CMK (cell line): ENCODE measurements around the gene ZNF846.
"Not testable (repeated sequence)": the region's sequence is repeated elsewhere in the genome, so short reads cannot be mapped to it uniquely, and the experiment has no call there.

Experiments used
- DNase-seq: peaks from one replicate; pipeline ENCODE4 v3.0.0-alpha.2; 2010; ENCODE audit warnings: low read depth

The ZNF846 gene

DNA sequence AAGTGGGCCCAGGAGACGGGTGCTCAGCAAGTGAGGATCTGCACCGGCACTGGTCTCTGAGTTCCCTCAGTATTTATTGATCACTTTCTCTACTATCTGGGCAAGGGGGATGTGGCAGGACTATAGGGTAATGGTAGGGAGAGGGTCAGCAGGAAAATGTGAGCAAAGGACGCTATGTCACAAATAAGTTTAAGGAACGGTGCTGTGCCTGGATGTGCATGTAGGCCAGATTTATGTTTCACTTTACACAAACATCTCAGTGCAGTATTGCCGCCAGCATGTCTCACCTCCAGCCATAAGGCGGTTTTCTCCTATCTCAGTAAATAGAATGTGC lies 15.6 kb upstream of the ZNF846 start:
- not testable (repeated sequence) for DNase-seq

DNA sequence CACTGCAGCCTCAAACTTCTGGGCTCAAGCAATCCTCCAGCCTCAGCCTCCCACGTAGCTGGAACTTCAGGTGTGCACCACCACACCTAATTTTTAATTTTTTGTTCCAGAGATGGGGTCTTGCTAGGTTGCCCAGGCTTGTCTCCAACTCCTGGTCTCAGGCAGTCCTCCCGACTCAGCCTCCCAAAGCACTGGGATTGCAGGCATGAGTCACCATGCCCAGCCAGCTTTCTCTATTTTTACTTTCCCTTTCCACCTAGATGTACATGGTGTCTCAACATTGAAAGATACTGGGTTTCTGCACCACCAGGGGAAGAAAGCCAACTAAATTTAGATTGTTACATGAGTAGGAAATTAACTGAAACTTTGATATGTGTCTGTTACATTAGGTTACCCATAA lies 13.8 kb upstream of the ZNF846 start:
- no peak for DNase-seq

DNA sequence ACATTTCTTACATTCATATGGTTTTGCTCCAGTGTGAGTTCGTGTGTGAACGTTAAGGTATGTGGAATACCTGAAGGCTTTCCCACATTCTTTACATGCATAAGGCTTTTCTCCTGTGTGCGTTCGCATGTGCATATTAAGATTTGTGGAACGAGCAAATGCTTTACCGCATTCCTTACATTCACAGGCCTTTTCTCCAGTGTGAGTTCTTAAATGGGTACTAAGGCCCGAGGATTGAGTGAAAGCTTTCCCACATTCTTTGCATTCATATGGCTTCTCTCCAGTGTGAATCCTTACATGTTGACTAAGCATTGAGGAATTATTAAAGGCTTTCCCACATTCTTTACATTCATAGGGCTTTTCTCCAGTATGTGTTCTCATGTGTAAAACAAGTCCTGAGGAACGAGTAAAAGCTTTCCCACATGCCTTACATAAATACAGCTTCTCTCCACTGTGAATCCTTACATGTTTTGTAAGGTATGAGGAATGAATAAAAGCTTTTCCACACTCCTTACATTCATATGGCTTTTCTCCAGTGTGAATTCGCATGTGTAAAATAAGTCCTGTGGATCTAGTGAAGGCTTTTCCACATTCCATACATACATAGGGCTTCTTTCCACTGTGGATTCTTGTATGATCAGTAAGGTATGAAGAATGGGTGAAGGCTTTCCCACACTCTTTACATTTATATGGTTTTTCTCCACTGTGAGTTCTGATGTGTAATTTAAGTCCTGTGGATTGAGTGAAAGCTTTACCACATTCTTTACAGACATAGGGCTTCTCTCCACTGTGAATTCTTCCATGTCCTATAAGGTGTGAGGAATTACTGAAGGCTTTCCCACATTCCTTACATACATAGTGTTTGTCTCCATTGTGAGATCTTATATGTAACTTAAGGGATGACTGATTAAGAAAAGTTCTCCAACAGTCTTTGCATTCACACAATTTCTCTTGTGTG lies 10.7 kb downstream of the ZNF846 start:
- DNase-seq: no peak

DNA sequence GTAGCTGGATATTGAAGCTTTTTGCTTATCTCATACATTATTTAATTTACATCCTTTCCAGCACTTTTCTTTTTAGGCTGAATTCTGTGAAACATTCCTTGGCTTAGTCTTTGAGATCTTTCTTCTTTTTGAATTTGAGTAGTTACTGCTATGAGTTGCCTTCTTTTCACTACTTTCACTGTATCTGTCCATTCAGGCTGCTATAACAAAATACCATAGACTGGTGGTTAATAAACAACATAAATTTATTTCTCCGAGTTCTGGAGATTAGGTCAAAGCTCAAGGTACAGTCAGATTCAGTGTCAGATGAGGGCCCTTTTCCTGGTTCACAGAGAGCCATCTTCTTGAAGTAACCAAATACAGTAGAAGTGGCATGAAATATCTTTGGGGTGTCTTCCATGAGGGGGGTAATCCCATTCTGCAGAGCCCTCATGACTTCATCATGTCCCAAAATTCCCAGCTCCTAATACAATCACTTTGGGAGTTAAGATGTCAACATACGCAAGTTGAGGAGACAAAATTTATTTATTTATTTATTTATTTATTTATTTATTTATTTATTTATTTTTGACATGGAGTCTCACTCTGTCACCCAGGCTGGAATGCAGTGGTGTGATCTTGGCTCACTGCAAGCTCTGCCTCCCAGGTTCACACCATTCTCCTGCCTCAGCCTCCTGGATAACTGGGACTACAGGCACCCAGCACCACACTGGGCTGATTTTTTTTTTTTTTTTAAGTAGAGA lies 15.7 kb downstream of the ZNF846 start:
- DNase-seq: no peak

GRCh38 chr19:9751446-9751845 lies 17.1 kb downstream of the ZNF846 start:
- DNase-seq: no peak

GRCh38 chr19:9741476-9742171 lies 26.9 kb downstream of the ZNF846 start:
- DNase-seq: no peak

- DNase-seq: no peak
Observed at GRCh38 chr19:9735986-9736385, 32.6 kb downstream of the ZNF846 start.

- DNase-seq: not testable (repeated sequence)
Observed at GRCh38 chr19:9730056-9730455, 38.5 kb downstream of the ZNF846 start.

- DNase-seq: no peak
Observed at GRCh38 chr19:9729162-9729561, 39.4 kb downstream of the ZNF846 start.

GRCh38 chr19:9727644-9728043 lies 40.9 kb downstream of the ZNF846 start:
- DNase-seq: no peak

DNA sequence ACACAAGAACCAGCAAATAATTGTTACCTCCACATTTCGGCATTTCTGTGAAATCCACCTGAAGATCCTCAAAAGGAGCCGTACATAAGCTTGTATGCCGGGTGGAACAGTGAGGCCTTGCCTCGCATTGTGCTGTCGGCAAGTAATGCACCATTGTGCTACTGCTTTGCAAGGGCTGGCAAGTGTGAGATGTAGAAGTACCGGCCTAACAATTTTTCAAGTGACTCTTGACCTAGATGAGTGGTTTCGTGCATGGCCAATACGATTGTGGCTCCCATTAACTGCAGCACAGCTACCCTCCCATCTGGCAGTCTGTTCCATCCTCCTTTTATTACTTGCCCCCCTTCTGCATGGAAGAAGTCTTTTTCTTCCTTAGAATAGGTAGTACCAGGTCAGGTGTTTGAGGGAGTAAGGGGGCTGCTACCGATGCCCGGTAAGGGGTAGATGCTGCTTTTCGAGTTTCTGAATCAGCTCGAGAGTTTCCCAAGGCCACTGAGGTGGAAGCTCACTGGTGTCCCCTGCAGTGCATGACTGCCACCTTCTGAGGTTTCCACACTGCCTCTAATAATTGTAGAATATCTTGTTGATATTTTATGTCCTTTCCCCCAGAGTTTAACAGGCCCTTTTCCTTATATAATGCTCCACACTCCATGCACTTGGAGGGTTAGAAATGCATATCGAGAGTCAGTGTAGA lies 42.9 kb downstream of the ZNF846 start:
- DNase-seq: not testable (repeated sequence)

- no peak for DNase-seq
Observed at GRCh38 chr19:9724157-9724556, 44.4 kb downstream of the ZNF846 start.

- DNase-seq: no peak
Observed at GRCh38 chr19:9721861-9722260, 46.7 kb downstream of the ZNF846 start.

- no peak for DNase-seq
Observed at GRCh38 chr19:9720541-9720940, 48.0 kb downstream of the ZNF846 start.

DNA sequence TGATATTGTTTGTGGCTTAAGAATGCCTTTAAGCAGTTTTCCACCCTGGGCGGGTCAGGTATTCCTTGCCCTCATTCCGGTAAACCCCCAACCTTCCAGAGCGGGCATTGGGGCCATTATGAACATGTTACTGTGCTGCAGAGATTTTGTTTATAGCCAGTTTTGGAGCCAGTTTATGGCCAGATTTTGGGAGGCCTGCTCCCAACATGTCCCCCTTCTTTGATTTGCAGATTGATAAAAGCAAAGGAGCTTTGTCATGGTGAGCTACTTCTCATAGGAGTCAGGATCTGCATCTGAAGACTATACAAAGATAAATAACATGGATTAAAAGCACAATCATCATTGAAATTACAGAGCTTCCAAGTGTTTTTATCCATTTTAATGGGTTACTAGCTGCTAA lies 56.7 kb downstream of the ZNF846 start:
- no peak for DNase-seq

GRCh38 chr19:9709305-9709704 lies 59.2 kb downstream of the ZNF846 start:
- no peak for DNase-seq

- DNase-seq: peak; percentile 85
Observed at GRCh38 chr19:9705836-9706235, 62.7 kb downstream of the ZNF846 start.

DNA sequence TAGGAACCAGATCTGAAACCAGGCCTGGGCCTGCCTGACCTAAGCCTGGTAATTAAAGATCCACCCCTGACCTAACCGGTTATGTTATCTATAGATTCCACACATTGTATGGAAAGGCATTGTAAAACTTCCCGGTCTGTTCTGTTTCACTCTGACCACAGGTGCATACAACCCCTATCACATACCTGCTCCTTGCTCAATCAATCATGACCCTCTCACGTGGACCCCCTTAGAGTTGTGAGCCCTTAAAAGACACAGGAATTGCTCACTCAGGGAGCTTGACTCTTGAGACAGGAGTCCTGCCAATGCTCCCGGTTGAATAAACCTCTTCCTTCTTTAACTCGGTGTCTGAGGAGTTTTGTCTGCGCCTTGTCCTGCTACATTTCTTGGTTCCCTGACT lies 66.4 kb downstream of the ZNF846 start:
- DNase-seq: no peak
